IPS DF 4.7 (cell line): Measurements from ENCODE around the gene TMIGD1.
"Not testable (repeated sequence)": the region's sequence is repeated elsewhere in the genome, so short reads cannot be mapped to it uniquely, and the experiment has no call there.

Experiments used
- DNase-seq: peaks from one replicate; pipeline ENCODE4 v3.0.0-alpha.2; 2013; ENCODE audit warnings: low spot score; ENCODE audit errors: extremely low read depth

Gene TMIGD1

GRCh38 chr17:30358055-30358760 is 24.4 kb upstream of the TMIGD1 start:
- DNase-seq: no peak

GRCh38 chr17:30357476-30357875 is 23.6 kb upstream of the TMIGD1 start:
- no peak for DNase-seq

- DNase-seq: no peak
Observed at GRCh38 chr17:30354701-30355100, 20.8 kb upstream of the TMIGD1 start.

DNA sequence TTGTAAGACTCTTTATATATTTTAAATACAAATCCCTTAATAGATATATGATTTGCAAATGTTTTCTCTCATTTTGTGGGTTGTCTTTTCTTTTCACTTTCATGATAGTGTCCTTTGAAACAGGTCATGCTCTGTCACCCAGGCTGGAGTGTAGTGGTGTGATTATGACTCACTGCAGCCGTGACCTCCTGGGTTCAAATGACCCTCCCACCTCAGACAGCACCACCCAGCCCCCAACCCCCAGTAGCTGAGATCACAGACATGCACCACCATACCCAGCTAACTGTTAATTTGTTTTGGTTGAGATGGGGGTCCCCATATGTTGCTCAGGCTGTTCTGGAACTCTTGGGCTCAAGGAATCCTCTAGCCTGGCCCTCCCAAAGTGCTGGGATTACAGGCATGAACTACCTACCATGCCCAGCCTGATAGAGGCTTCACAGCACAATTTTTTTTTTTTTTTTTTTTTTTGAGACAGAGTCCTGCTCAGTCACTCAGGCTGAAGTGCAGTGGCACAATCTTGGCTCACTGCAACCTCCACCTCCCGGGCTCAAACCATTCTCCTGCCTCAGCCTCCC is 18.5 kb upstream of the TMIGD1 start:
- no peak for DNase-seq

DNA sequence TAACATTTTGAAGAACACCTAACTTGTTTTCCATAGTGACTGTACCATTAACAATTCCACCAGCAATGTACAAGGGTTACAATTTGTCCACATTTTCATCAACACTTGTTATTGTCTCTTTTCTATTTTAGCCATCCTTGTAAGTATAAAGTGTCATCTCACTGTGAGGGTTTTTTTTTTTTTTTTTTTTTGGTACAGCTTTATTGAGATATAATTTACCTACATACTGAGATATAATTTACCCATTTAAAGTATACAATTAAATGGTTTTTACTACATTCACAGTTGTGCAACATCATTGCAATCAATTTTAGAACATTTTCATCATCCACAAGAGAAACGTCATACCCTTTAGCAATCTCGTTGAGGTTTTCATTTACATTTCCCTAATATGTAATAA is 17.9 kb upstream of the TMIGD1 start:
- no peak for DNase-seq

DNA sequence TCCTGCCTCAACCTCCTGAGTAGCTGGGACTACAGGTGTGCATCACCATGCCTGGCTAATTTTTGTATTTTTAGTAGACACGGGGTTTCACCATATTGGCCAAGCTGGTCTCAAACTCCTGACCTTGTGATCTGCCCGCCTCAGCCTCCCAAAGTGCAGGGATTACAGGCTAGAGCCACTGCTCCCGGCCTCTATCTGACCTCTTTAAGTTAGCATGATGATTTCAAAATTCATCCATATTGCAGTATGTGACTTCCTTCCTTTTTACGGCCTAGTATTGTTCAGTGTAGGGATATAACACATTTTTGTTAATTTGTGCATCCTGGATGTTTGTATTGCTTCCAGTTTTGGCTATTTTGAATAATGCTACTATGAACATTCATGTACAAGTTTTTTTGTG is 17.4 kb upstream of the TMIGD1 start:
- DNase-seq: not testable (repeated sequence)

DNA sequence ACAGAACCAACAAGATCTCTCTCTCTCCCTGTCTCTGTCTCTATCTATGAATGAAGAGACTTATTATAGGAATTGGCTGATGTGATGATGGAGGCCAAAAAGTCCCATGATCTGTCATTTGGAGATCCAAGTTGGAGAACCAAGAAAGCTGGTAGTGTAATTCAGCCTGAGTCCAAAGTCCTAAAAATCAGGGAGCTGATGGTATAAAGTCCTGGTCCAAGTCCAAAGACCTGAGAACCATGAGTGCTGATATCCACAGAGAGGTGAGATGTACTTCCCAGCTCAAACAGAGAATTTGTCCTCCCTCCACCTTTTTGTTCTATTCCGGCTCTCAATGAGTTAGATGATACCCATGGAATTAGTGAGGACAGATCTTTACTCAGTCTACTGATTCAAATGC is 15.4 kb upstream of the TMIGD1 start:
- DNase-seq: no peak

GRCh38 chr17:30347488-30347887 is 13.6 kb upstream of the TMIGD1 start:
- DNase-seq: no peak

DNA sequence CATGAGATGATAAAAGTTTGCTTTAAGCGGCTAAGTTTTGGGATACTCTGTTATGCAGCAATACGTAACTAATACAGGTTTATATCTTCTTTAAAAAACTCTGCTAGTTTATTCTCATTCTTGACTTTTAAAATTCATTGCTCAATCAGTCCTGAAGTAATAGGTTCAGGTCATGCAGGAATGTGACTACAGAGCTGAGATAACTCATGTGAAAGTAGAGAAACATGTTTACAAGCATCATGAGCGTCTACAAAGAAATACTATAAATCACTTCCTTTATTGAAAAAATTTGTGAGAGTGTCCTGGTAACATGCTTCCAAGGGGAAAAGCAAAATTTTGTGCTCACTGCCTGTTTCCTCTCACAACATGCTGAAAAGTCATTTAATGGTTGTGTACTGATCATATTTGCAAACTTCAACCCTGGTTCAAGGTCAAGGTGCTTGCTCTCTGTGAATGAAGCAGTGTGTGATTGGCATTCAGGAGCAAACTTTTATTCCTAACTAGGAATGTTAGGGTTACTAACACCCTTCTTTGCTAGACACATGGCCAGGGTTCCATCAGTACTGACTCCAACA is 12.5 kb upstream of the TMIGD1 start:
- no peak for DNase-seq

DNA sequence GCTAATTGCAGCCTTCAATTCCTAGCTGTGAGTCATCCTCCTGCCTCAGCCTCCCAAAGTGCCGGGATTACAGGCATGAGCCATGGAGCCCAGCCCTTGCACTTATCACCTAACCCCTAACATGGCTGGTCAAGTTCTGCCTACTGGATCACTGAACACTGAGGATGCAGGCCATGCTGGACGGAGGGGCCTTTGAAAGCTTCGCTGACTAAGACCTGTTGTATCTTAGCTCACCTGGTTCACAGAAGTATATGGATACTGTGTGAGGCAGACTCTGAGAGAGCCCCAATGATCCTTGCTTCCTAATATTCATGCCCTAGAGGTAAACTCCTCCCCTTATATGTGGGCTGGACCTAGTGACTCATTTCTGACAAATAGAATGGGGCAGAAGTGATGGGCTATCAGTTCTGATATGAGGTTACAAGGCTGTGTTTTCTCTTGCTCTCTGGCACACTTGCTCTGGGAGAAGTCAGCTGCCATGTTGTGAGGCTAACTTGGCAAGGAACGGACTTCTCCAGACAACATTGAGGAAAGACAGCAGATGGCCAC is 11.7 kb upstream of the TMIGD1 start:
- DNase-seq: no peak

- DNase-seq: no peak
Observed at GRCh38 chr17:30345089-30345433, 11.2 kb upstream of the TMIGD1 start.

GRCh38 chr17:30344283-30345088 is 10.6 kb upstream of the TMIGD1 start:
- DNase-seq: no peak

- no peak for DNase-seq
Observed at GRCh38 chr17:30343796-30344195, 9.9 kb upstream of the TMIGD1 start.

GRCh38 chr17:30343244-30343643 is 9.4 kb upstream of the TMIGD1 start:
- DNase-seq: not testable (repeated sequence)

GRCh38 chr17:30341703-30342249 is 7.9 kb upstream of the TMIGD1 start:
- DNase-seq: no peak

GRCh38 chr17:30340801-30341356 is 7.0 kb upstream of the TMIGD1 start:
- DNase-seq: no peak

DNA sequence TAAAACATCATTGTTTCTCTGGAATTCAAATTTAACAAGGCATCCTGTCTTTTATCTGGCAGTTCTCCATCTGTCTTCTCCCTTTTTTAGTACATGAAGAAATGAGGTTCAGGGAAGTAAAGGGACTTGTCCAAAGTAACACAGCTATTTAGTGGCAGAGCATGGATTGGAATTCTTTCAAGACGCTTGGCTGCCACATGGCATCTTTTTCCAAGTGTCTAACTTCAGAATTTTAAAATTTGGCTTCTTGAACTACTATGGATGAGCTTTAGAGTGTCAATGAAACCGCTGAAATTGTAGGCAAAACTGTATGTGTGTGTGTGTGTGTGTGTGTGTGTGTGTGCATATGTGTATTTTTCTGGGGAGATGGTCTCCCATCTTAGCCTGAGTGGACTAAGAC is 5.2 kb upstream of the TMIGD1 start:
- DNase-seq: no peak

DNA sequence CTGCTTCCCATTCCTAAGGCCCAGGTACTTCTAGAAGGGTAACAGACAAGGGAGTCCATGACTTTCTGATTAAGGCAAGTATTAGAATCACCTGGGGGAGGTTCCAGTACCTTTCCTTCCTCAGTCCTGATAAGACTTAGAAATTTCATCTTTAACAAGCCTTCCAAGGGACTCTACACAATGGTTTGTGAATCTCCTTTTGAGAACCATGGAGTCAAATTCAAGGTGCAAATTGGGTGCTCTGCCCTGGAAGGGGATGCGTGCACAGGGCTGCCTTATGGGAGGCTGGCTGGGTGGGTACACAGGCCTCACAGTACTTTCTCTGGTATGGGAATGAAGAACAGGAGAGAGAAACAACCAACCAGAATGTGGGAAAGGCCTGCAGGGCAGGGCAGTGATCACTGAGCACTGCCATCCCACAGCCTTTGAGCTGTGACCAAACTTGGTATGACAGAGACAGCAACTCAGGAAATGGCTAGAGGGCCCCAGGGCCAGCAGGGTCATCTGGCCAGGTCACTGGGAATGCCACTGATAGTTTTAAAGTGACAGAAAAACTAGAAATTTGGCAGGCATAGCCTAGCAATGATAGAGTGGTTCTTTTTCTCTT is 3.6 kb upstream of the TMIGD1 start:
- no peak for DNase-seq

- DNase-seq: peak; percentile 53
Observed at GRCh38 chr17:30336369-30337171, 2.7 kb upstream of the TMIGD1 start.

DNA sequence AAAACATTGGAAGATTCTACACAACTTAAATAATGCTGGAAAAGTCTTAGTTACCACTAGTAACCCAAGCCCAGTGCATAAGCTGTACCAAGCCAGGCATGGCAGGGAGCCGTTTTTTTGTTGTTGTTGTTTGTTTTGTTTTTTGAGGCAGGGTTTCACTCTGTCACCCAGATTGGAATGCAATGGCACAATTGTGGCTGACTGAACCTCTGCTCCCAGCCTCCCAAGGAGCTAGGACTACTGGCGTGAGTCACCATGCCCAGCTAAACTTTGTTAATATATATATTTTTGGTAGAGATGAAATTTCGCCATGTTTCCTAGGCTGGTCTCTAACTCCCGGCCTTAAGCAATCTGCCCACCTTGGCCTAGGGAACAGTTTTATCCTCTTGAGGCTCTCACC is 564 bp upstream of the TMIGD1 start:
- DNase-seq: no peak
